Transverse colon (tissue), 3 donors: ENCODE data around the gene MAN2A1.

Source experiments
- EP300 ChIP-seq: sonication (generic); formaldehyde crosslinking; IDR thresholded peaks from one replicate; pipeline ENCODE4 v1.6.1; 2017; ENCODE audit warnings: antibody characterized with exemption, low read depth
- POLR2A ChIP-seq: fragments of 450-650 bp; IDR thresholded peaks from one replicate; pipeline ENCODE4 v1.6.1; 2016; ENCODE audit warnings: antibody characterized with exemption, mild to moderate bottlenecking, moderate library complexity
- TF ChIP-seq, protein P1 (sequence below), 5 experiments: fragments of 200-600 bp in 3 of 5; fragments of 450-650 bp in 2 of 5; sonication (generic) in 3 of 5; IDR thresholded peaks; 1 replicate in 2 of 5; 2 replicates in 3 of 5; pipeline ENCODE4 v1.5.1; 2016 to 2017; ENCODE audit warnings: antibody characterized with exemption in 5 of 5, inconsistent platforms in 3 of 5, mild to moderate bottlenecking in 2 of 5, moderate library complexity in 1 of 5

DNA sequence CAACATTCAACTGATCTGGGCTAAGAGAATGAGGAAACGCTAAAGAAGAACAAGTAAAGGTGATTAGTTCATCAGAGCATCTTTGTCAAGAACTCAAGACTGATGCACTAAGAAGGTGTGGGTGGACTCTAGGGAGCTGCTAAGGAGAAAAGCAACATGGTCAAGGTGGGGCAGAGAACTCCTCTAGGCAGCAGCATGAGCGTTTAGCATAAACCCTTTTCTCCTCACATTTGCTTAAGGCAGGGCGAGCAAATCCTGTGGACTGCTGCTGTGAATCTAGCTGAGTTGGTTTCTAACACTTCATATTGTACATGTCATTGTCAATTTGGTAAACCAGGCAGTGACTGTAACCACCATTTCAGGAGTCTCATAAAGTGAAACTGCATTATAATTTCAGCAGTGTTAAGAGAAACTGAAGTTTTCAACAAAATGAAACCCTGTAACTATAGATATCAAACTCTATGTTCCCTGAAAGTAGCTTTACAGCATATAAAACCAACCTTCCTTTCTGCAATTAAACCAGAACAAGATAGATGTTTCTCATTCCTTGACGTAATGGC lies 45.9 kb upstream of the MAN2A1 start:
- TF ChIP-seq, protein P1, sequence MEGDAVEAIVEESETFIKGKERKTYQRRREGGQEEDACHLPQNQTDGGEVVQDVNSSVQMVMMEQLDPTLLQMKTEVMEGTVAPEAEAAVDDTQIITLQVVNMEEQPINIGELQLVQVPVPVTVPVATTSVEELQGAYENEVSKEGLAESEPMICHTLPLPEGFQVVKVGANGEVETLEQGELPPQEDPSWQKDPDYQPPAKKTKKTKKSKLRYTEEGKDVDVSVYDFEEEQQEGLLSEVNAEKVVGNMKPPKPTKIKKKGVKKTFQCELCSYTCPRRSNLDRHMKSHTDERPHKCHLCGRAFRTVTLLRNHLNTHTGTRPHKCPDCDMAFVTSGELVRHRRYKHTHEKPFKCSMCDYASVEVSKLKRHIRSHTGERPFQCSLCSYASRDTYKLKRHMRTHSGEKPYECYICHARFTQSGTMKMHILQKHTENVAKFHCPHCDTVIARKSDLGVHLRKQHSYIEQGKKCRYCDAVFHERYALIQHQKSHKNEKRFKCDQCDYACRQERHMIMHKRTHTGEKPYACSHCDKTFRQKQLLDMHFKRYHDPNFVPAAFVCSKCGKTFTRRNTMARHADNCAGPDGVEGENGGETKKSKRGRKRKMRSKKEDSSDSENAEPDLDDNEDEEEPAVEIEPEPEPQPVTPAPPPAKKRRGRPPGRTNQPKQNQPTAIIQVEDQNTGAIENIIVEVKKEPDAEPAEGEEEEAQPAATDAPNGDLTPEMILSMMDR (IDR thresholded peaks at IDR 0.05) = no peak
- TF ChIP-seq POLR2A (no peak), EP300 (no peak)
